OCI-LY1 (cell line): ENCODE measurements around the gene MYG1.

ENCODE experiments used
- CTCF ChIP-seq: fragments of 200-600 bp; sonication (generic), shearing (Covaris generic); IDR thresholded peaks from 2 replicates; pipeline ENCODE4 v1.5.1; 2017; ENCODE audit warnings: mild to moderate bottlenecking, antibody characterized with exemption, low read length, moderate library complexity, mixed read lengths
- EZH2 ChIP-seq: fragments of 200-600 bp; sonication (generic), shearing (Covaris generic); IDR thresholded peaks from 2 replicates; pipeline ENCODE4 v1.8.0; 2017; ENCODE audit warnings: borderline replicate concordance, mixed run types, mild to moderate bottlenecking, antibody characterized with exemption, low read length, moderate library complexity, mixed read lengths

GRCh38 chr12:53326460-53327185 lies 27.1 kb downstream of the MYG1 start:
- TF ChIP-seq CTCF (no peak), EZH2 (no peak)
